HEK293 (cell line): ENCODE measurements around the gene ANKRD60.

Experiments used
- CTCF ChIA-PET: fragments of 350-600 bp; formaldehyde crosslinking; extraction: SDS; loops from one replicate; lab custom pipeline; 2021; ENCODE audit warnings: antibody characterized with exemption; lab: Yijun Ruan, JAX
- POLR2A ChIA-PET: fragments of 300-600 bp; formaldehyde crosslinking; extraction: SDS; loops from one replicate; lab custom pipeline; 2020; ENCODE audit warnings: antibody characterized with exemption, inconsistent platforms; lab: Yijun Ruan, JAX
- H3K27ac ChIP-seq: fragments of 200-500 bp; sonication (Bioruptor generic); 2 replicates; pipeline ENCODE4 v1.5.1; 2014; ENCODE audit warnings: low read depth, low read length, control low read depth, inconsistent platforms; ENCODE audit errors: extremely low read depth
- H3K36me3 ChIP-seq, 2 experiments: fragments of 200-500 bp in 1 of 2; sonication (Bioruptor generic) in 1 of 2; 1 replicate in 1 of 2; 2 replicates in 1 of 2; pipeline ENCODE4 v1.5.1; 2014 to 2017; ENCODE audit warnings: inconsistent platforms in 2 of 2, low read length in 2 of 2; ENCODE audit not compliant: control insufficient read depth in 2 of 2, insufficient read depth in 1 of 2
- H3K4me1 ChIP-seq: fragments of 200-500 bp; sonication (Bioruptor generic); 2 replicates; pipeline ENCODE4 v1.5.1; 2014; ENCODE audit warnings: mild to moderate bottlenecking, low read length, inconsistent platforms; ENCODE audit not compliant: control insufficient read depth, insufficient read depth
- H3K4me3 ChIP-seq: 2 replicates; pipeline ENCODE4 v1.5.1; 2011; ENCODE audit warnings: low read depth, mild to moderate bottlenecking, control low read depth, low read length, moderate library complexity
- H3K9me3 ChIP-seq: fragments of 200-500 bp; sonication (Bioruptor generic); 2 replicates; pipeline ENCODE4 v1.5.1; 2014; ENCODE audit warnings: low read depth, low read length, inconsistent platforms; ENCODE audit not compliant: control insufficient read depth, insufficient read depth
- GLI4 ChIP-seq: fragments of 450-650 bp; formaldehyde crosslinking; IDR thresholded peaks from 2 replicates; pipeline ENCODE4 v1.5.1; 2016; ENCODE audit warnings: missing biosample characterization, missing genetic modification characterization
- GLIS2 ChIP-seq: fragments of 450-650 bp; formaldehyde crosslinking; IDR thresholded peaks from 2 replicates; pipeline ENCODE4 v1.5.1; 2016; ENCODE audit warnings: missing biosample characterization, missing genetic modification characterization
- HOXD13 ChIP-seq: sonication (generic); formaldehyde crosslinking; IDR thresholded peaks from 2 replicates; pipeline ENCODE4 v1.8.0; 2022; ENCODE audit warnings: missing genetic modification reagents, borderline replicate concordance
- TCF7L2 ChIP-seq: IDR thresholded peaks from 2 replicates; pipeline ENCODE4 v1.6.1; 2011; ENCODE audit warnings: low read depth, mild to moderate bottlenecking, inconsistent platforms, low read length, moderate library complexity, borderline replicate concordance
- TSHZ1 ChIP-seq: fragments of 450-650 bp; formaldehyde crosslinking; IDR thresholded peaks from 2 replicates; pipeline ENCODE4 v1.5.1; 2016; ENCODE audit warnings: missing biosample characterization, missing genetic modification characterization, borderline replicate concordance
- WT1 ChIP-seq: fragments of 450-650 bp; formaldehyde crosslinking; IDR thresholded peaks from 2 replicates; pipeline ENCODE4 v1.5.1; 2016; ENCODE audit warnings: missing biosample characterization, missing genetic modification characterization
- YY1 ChIP-seq: fragments of 450-650 bp; formaldehyde crosslinking; IDR thresholded peaks from 2 replicates; pipeline ENCODE4 v1.5.1; 2018; ENCODE audit warnings: missing biosample characterization, missing genetic modification characterization
- ZBTB26 ChIP-seq: fragments of 450-650 bp; formaldehyde crosslinking; optimal IDR thresholded peaks from 2 replicates; pipeline ENCODE3; 2016; ENCODE audit warnings: missing biosample characterization, mild to moderate bottlenecking, missing genetic modification characterization
- ZNF10 ChIP-seq: fragments of 450-650 bp; formaldehyde crosslinking; IDR thresholded peaks from 2 replicates; pipeline ENCODE4 v1.5.1; 2017; ENCODE audit warnings: missing biosample characterization, missing genetic modification characterization
- ZNF148 ChIP-seq: fragments of 450-650 bp; formaldehyde crosslinking; IDR thresholded peaks from 2 replicates; pipeline ENCODE4 v1.5.0; 2017; ENCODE audit warnings: missing biosample characterization, missing genetic modification characterization, borderline replicate concordance
- ZNF155 ChIP-seq: fragments of 450-650 bp; formaldehyde crosslinking; IDR thresholded peaks from 2 replicates; pipeline ENCODE4 v1.5.1; 2016; ENCODE audit warnings: missing biosample characterization, missing genetic modification characterization
- ZNF211 ChIP-seq: fragments of 450-650 bp; formaldehyde crosslinking; IDR thresholded peaks from 2 replicates; pipeline ENCODE4 v1.5.1; 2016; ENCODE audit warnings: low read depth, missing biosample characterization, missing genetic modification characterization
- ZNF221 ChIP-seq: fragments of 450-650 bp; formaldehyde crosslinking; IDR thresholded peaks from 2 replicates; pipeline ENCODE4 v1.5.1; 2017; ENCODE audit warnings: missing biosample characterization, missing genetic modification characterization, borderline replicate concordance
- ZNF24 ChIP-seq: fragments of 450-650 bp; formaldehyde crosslinking; IDR thresholded peaks from 2 replicates; pipeline ENCODE4 v1.5.1; 2016; ENCODE audit warnings: missing biosample characterization, missing genetic modification characterization
- ZNF311 ChIP-seq: fragments of 450-650 bp; formaldehyde crosslinking; IDR thresholded peaks from 2 replicates; pipeline ENCODE4 v1.5.1; 2017; ENCODE audit warnings: missing biosample characterization, missing genetic modification characterization, borderline replicate concordance
- ZNF426 ChIP-seq: fragments of 450-650 bp; formaldehyde crosslinking; IDR thresholded peaks from 2 replicates; pipeline ENCODE4 v1.5.1; 2017; ENCODE audit warnings: missing biosample characterization, missing genetic modification characterization, mild to moderate bottlenecking, inconsistent platforms, moderate library complexity
- ZNF473 ChIP-seq: fragments of 450-650 bp; formaldehyde crosslinking; IDR thresholded peaks from 2 replicates; pipeline ENCODE4 v1.5.1; 2017; ENCODE audit warnings: missing biosample characterization, missing genetic modification characterization
- ZNF501 ChIP-seq: fragments of 450-650 bp; formaldehyde crosslinking; IDR thresholded peaks from 2 replicates; pipeline ENCODE4 v1.5.1; 2016; ENCODE audit warnings: missing biosample characterization, missing genetic modification characterization
- ZNF707 ChIP-seq: fragments of 450-650 bp; formaldehyde crosslinking; IDR thresholded peaks from 2 replicates; pipeline ENCODE4 v1.5.1; 2016; ENCODE audit warnings: missing biosample characterization, missing genetic modification characterization
- ZNF768 ChIP-seq: fragments of 450-650 bp; formaldehyde crosslinking; IDR thresholded peaks from 2 replicates; pipeline ENCODE4 v1.5.1; 2018; ENCODE audit warnings: missing biosample characterization, mild to moderate bottlenecking, missing genetic modification characterization
- ZNF776 ChIP-seq: fragments of 450-650 bp; formaldehyde crosslinking; IDR thresholded peaks from 2 replicates; pipeline ENCODE4 v1.5.0; 2017; ENCODE audit warnings: missing biosample characterization, missing genetic modification characterization, borderline replicate concordance
- ZSCAN5A ChIP-seq: fragments of 450-650 bp; formaldehyde crosslinking; IDR thresholded peaks from 2 replicates; pipeline ENCODE4 v1.5.1; 2016; ENCODE audit warnings: missing biosample characterization, missing genetic modification characterization

The ANKRD60 gene

GRCh38 chr20:58213121-58213520 lies 15.3 kb downstream of the ANKRD60 start:
- Histone ChIP-seq H3K4me3 (no peak overlapping the region), H3K36me3 (no peaks in the 10 kb centered on the region), H3K4me1 (no peaks in the 10 kb centered on the region), H3K9me3 (no peaks in the 10 kb centered on the region), H3K27ac (no peak overlapping the region)
- POLR2A ChIA-PET: no interaction called here
- CTCF ChIA-PET: no interaction called here
- no peak for TF ChIP-seq ZNF211 (tag by site-specific recombination)
- no peak for TF ChIP-seq ZNF501 (tag by site-specific recombination)
- TF ChIP-seq YY1: no peak
- TF ChIP-seq ZNF155 (tag by site-specific recombination): no peak
- no peak for TF ChIP-seq ZNF707
- TF ChIP-seq TSHZ1 (tag by site-specific recombination): no peak
- no peak for TF ChIP-seq GLIS2
- TF ChIP-seq ZNF473: no peak
- no peak for TF ChIP-seq HOXD13 (CRISPR knock-in tag)
- TF ChIP-seq ZNF426 (tag by site-specific recombination): no peak
- TF ChIP-seq ZNF768 (tag by site-specific recombination): no peak
- TF ChIP-seq ZBTB26: no peak
- TF ChIP-seq ZNF221 (tag by site-specific recombination): no peak
- TF ChIP-seq ZNF148 (tag by site-specific recombination): no peak
- TF ChIP-seq ZNF311: no peak
- TF ChIP-seq ZNF10 (tag by site-specific recombination): no peak

- Histone ChIP-seq H3K4me1 (no peaks in the 10 kb centered on the region), H3K36me3 (no peaks in the 10 kb centered on the region), H3K9me3 (no peaks in the 10 kb centered on the region), H3K27ac (no peak overlapping the region), H3K4me3 (no peak overlapping the region)
- TF ChIP-seq ZSCAN5A (tag by site-specific recombination) (no peak), ZNF776 (tag by site-specific recombination) (no peak), GLI4 (no peak), ZNF24 (no peak), WT1 (tag by site-specific recombination) (no peak), TCF7L2 (no peak)
- TF ChIP-seq, all 188 proteins: peak for 0
- ChIA-PET CTCF (interaction anchor here (0.6 kb wide), 2 partner anchors 51 to 616 kb away, joined by 3 read pairs; no protein-coding TSS in a partner anchor), POLR2A (no interaction called here)
Observed at GRCh38 chr20:58212636-58213035, 15.8 kb downstream of the ANKRD60 start.
